NCI-H774 (cell line): ENCODE data around the gene VAPB.

Source experiments
- DNase-seq: peaks from one replicate; lab custom pipeline; 2025; lab: John Stamatoyannopoulos, UW

Gene VAPB

GRCh38 chr20:58482416-58482815, 93.4 kb downstream of the VAPB start:
- no peak for DNase-seq

GRCh38 chr20:58483051-58483450, 94.0 kb downstream of the VAPB start:
- no peak for DNase-seq

- no peak for DNase-seq
Observed at GRCh38 chr20:58483470-58483869, 94.4 kb downstream of the VAPB start.

- DNase-seq: no peak
Observed at GRCh38 chr20:58485393-58485792, 96.4 kb downstream of the VAPB start.

- DNase-seq: no peak
Observed at GRCh38 chr20:58486207-58486606, 97.2 kb downstream of the VAPB start.

- DNase-seq: no peak
Observed at GRCh38 chr20:58492074-58492718, 103.2 kb downstream of the VAPB start.

GRCh38 chr20:58492795-58493524, 103.9 kb downstream of the VAPB start:
- DNase-seq: no peak

GRCh38 chr20:58494923-58495622, 106.0 kb downstream of the VAPB start:
- no peak for DNase-seq

- no peak for DNase-seq
Observed at GRCh38 chr20:58495623-58496428, 106.8 kb downstream of the VAPB start.

GRCh38 chr20:58496429-58496769, 107.4 kb downstream of the VAPB start:
- DNase-seq: no peak

- DNase-seq: no peak
Observed at GRCh38 chr20:58497076-58497641, 108.1 kb downstream of the VAPB start.

GRCh38 chr20:58497724-58498469, 108.9 kb downstream of the VAPB start:
- no peak for DNase-seq

GRCh38 chr20:58498470-58499068, 109.5 kb downstream of the VAPB start:
- DNase-seq: no peak

- DNase-seq: no peak
Observed at GRCh38 chr20:58500256-58500655, 111.2 kb downstream of the VAPB start.
